Activated CD8-positive, alpha-beta memory T cell treated with anti-CD3 and anti-CD28 coated beads for 36 hours (primary cell): ENCODE data around the gene P4HB. TPM values are rescaled to one million over a fixed set of nuclear protein-coding genes. Genes with fewer than 3 reads are reported as not detected.

Experiments used
- CTCF ChIA-PET: fragments of 350-600 bp; sonication (Branson Sonifier 250); formaldehyde crosslinking; loops from one replicate; lab custom pipeline; 2021; ENCODE audit warnings: antibody characterized with exemption; lab: Charles Lee
- POLR2A ChIA-PET: fragments of 350-600 bp; sonication (Branson Sonifier 250); formaldehyde crosslinking; loops from one replicate; lab custom pipeline; 2021; ENCODE audit warnings: antibody characterized with exemption; lab: Charles Lee
- total RNA-seq, 2 experiments: library from RNA; stranded (reverse); gene quantifications; one replicate each; pipeline ENCODE4 v1.2.3, GENCODE V29; 2021

P4HB gene
- 100 to 1,000 TPM; 493 to 503 TPM for total RNA-seq

- ChIA-PET CTCF (interaction anchor here (0.6 to 1.3 kb wide), 5 partner anchors 13 to 119 kb away, joined by 3 to 4 read pairs (median 3); partner anchors contain the start of gene MCRIP1), POLR2A (interaction anchor here (0.6 to 3.5 kb wide), 9 partner anchors 10 to 382 kb away, joined by 3 to 28 read pairs (median 4); partner anchors contain the start of genes ALYREF, ANAPC11, ARHGDIA and MCRIP1)
Measured at GRCh38 chr17:81859906-81860755, at the start of gene P4HB. Gene P4HB (minus strand): TSS chr17:81860535. CDS start chr17:81860471, 64 bp downstream.

DNA sequence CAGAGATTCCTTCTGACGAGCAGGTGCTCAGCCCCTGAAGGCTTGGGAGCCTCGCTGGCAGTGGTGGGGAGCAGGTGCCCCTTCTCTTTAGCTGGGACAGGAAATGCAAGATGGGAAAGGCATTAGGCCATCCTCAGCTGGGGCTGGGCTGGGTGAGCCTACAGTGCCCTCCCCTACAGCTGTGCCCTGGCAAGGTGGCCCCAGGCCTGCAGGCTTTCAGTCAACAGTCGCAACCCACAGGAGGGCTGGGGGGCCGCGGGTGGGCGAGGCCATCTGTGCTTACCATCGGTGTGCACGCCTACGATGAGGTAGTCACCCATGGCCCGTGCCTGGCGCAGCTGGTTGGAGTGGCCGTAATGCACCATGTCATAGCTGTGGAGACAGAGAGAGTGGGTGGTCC lies 48.9 kb upstream of the P4HB start:
- CTCF ChIA-PET: interaction anchor here (0.7 kb wide), 1 partner anchor 13 kb away, joined by 3 read pairs; no protein-coding TSS in a partner anchor
- POLR2A ChIA-PET: interaction anchor here (1.4 kb wide), 1 partner anchor 17 kb away, joined by 4 read pairs; no protein-coding TSS in a partner anchor

DNA sequence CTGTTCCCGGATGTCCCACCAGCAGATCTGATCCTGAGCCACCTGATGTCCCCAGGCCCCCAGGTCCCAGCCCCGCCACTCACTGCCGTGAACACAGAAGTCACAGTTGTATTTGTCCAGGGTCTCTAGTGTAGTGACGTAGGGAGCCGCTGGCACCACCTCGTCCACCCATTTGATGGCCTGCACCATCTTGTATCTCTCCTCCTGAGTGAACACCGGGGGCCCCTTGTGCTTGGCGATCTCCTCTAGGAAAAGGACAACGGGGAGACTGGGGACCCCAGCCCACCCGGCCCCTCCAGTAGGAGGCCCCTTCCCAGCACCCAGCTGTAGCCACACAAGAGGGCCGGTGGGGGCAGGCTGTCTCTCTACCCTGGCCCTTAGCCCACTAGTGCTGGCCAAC lies 48.5 kb upstream of the P4HB start:
- ChIA-PET POLR2A (interaction anchor here (1.4 kb wide), 1 partner anchor 18 kb away, joined by 4 read pairs; no protein-coding TSS in a partner anchor), CTCF (no interaction called here)

GRCh38 chr17:81907219-81908145 lies 47.1 kb upstream of the P4HB start:
- ChIA-PET CTCF (no interaction called here), POLR2A (no interaction called here)

DNA sequence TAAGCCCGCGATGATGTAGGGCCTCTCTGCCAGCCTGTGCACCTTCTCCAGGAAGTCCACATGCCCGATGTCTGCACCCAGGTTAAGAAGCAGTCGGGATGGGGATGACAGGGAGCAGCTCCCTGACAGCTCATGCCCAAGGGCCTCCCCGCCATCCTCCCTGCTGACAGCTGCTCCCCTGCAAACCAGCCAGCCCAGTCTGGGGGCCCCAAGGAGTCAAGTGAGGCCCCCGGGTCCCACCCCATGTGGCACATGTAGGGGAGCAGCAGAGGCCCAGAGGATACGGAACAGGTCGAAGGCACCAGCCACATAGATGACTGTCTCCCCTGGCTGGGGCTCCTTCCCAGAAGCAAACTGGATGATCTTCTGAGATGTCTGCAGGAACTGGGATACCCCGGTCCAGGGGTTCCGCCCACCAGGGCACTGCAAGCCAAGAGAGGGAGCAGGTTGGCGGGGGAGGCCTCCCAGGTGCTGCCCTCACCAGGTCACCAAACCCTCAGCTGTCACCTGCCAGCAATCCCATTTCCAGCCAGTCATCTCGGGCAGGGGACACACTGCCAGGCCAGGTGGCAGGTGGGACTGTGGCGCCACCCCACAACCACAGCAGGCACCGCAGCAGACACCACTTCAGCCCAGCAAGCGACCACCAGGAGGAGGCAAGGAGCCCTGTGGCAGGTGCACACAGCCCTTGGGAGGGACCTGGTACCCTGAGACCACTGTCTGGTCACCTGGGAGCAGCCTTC lies 46.3 kb upstream of the P4HB start:
- POLR2A ChIA-PET: no interaction called here
- CTCF ChIA-PET: interaction anchor here (0.6 kb wide), 1 partner anchor 55 kb away, joined by 3 read pairs; no protein-coding TSS in a partner anchor

GRCh38 chr17:81905993-81906392 lies 45.7 kb upstream of the P4HB start:
- POLR2A ChIA-PET: no interaction called here
- CTCF ChIA-PET: interaction anchor here (0.6 kb wide), 1 partner anchor 55 kb away, joined by 3 read pairs; no protein-coding TSS in a partner anchor

- CTCF ChIA-PET: no interaction called here
- POLR2A ChIA-PET: interaction anchor here (0.5 kb wide), 1 partner anchor 11 kb away, joined by 7 read pairs; no protein-coding TSS in a partner anchor
Measured at GRCh38 chr17:81905424-81905875, 45.1 kb upstream of the P4HB start.

GRCh38 chr17:81904600-81905423 lies 44.5 kb upstream of the P4HB start:
- POLR2A ChIA-PET: interaction anchor here (0.5 kb wide), 1 partner anchor 11 kb away, joined by 7 read pairs; no protein-coding TSS in a partner anchor
- CTCF ChIA-PET: no interaction called here

GRCh38 chr17:81903896-81904599 lies 43.7 kb upstream of the P4HB start:
- ChIA-PET CTCF (no interaction called here), POLR2A (interaction anchor here (1.2 kb wide), 1 partner anchor 12 kb away, joined by 4 read pairs; the partner anchor contains the start of genes ALYREF and ANAPC11)

DNA sequence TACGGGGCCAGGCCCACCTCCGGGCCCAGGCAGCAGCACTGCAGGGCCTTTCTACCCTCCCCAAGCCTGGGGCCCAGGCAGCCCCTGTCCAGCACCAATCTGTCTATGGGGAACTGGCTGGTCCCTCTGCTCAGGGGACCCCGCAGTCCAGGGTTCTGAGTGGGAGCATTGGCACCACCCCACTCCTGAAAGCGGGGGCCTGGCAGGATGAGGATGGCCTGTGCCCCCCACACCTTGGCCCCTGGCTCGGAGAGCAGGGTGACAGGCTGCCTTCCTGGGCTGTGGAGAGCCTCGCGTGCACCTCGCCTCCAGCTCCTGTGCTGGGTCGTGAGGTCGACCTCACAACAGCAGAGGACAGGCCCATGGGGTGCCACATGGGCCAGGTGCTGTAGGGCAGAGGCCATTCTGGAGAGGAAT lies 43.1 kb upstream of the P4HB start:
- CTCF ChIA-PET: no interaction called here
- POLR2A ChIA-PET: interaction anchor here (1.2 kb wide), 1 partner anchor 11 kb away, joined by 4 read pairs; the partner anchor contains the start of genes ALYREF and ANAPC11

DNA sequence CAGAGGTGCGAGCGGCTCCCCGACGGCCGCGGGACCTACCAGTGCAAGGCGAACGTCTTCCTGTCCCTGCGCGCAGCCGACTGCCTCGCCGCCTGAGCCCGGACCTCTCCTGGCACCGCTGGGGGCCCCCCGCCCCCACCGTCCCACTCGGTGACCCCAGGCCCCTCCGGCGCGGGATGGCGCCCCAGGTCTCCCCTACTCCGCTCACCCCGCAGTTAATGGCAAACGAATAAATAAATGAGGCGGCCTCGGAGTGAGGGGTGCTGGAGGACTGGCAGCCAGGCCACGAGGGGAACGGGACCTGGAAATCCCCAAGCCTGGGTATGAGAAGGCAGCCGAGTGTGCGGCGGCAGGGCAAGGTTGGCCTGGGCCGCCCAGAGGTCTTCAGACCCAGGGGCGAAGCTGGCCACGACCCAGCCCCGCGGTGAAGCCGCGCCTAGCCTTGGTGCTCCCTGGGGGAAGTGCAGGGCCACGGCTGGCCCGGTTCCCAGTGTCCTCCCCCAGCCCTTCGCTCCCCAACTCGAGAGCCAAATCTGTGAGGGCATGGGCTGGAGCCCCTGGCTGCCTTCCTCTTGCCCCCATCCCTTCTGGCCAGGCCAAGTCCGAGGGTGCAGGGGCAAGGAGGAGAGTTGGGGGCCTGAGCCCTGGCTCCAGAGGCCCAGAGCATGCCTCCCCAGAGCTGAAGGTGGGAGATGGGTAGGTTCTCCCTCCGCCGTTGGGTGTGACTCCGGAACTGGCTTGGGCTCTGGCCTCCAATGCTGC lies 42.5 kb upstream of the P4HB start:
- ChIA-PET POLR2A (interaction anchor here (1.0 to 1.2 kb wide), 2 partner anchors 11 kb away, joined by 4 read pairs; partner anchors contain the start of genes ALYREF and ANAPC11), CTCF (interaction anchor here (1.1 kb wide), 1 partner anchor 9 kb away, joined by 3 read pairs; no protein-coding TSS in a partner anchor)

DNA sequence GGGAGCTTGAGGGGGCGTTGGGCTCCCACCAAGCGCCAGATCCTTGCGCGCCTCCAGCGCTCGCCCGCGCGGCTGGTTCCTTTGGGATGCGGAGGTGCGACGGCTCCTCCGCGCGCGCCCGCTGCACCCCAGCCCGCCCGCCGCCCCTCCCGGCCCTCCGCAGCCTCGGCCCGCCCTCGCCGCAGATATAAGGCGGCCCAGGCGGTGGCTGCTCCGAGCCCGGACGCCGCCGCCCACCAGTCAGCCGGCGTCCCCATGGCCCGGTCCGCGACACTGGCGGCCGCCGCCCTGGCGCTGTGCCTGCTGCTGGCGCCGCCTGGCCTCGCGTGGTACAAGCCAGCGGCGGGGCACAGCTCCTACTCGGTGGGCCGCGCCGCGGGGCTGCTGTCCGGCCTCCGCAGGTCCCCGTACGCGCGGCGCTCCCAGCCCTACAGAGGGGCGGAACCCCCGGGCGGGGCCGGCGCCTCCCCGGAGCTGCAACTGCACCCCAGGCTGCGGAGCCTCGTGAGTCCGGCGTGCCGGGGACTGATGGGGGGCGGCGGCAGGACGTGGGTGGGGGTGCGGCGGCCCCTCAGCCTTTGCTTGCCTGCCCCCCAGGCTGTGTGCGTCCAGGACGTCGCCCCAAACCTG lies 41.8 kb upstream of the P4HB start, which contains the start of gene NPB:
Gene NPB, plus strand, starts transcription at position 216 of the 630 bp plus-strand sequence. Its CDS starts 40 bp downstream, at position 256.
- CTCF ChIA-PET: interaction anchor here (1.1 kb wide), 1 partner anchor 9 kb away, joined by 3 read pairs; no protein-coding TSS in a partner anchor
- POLR2A ChIA-PET: interaction anchor here (1.0 kb wide), 1 partner anchor 10 kb away, joined by 4 read pairs; no protein-coding TSS in a partner anchor

- ChIA-PET POLR2A (interaction anchor here (1.0 kb wide), 1 partner anchor 9 kb away, joined by 4 read pairs; no protein-coding TSS in a partner anchor), CTCF (interaction anchor here (1.1 kb wide), 1 partner anchor 8 kb away, joined by 3 read pairs; no protein-coding TSS in a partner anchor)
Measured at GRCh38 chr17:81901167-81902022, 41.1 kb upstream of the P4HB start.

- ChIA-PET POLR2A (no interaction called here), CTCF (no interaction called here)
Measured at GRCh38 chr17:81900181-81900820, 40.0 kb upstream of the P4HB start.
